ENCODE measurements around the gene STAB2.

Gene STAB2

GRCh38 chr12:103672401-103673119 lies 85.5 kb downstream of the STAB2 start:
- no peak for DNase-seq (ENCODE audit: low read depth)
- H3K4me3 ChIP-seq (ENCODE audit: low read length): no peak overlapping the region
- TF ChIP-seq CTCF (conservative IDR thresholded peaks at IDR 0.05; ENCODE audit: low read length): no peak

DNA sequence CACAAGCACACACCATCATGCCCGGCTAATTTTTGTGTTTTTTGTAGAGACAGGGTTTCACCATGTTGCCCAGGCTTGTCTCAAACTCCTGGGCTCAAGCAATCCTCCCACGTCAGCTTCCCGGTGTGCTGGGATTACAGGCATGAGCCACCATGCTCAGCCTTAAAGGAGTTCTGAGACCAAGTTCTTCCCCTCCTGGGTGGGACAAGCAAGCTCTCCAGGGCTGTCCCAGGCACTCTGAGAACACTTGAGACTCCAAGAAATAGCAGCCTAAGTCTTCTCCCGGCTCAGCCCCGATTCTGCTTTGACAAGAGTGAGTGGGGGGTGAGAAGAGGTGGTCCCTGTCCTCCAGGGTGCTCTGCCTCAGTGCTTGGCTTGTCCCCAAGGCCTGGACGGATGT lies 86.4 kb downstream of the STAB2 start:
- H3K4me3 ChIP-seq (ENCODE audit: low read length): no peak overlapping the region
- no peak for TF ChIP-seq CTCF (conservative IDR thresholded peaks at IDR 0.05; ENCODE audit: low read length)
- DNase-seq (ENCODE audit: low read depth): no peak

DNA sequence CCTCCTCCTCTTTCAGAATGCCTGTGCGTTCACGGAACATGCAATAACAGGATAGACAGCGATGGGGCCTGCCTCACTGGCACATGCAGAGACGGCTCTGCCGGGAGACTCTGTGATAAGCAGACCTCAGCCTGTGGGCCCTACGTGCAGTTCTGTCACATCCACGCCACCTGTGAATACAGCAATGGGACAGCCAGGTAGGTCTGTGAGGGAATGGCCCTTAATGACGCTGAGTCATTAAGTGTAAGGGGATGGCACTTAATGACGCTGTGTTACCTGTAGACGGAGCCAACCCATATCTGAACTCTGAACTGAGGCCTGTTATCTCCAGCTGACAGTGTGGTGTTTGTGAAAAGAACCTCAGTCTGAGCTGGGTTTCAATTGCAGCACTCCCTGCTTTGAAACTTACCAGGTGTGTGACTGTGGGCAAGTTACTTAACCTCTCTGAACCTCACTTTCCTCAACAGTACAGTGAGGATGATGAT lies 86.9 kb downstream of the STAB2 start:
- no peak overlapping the region for H3K4me3 ChIP-seq (ENCODE audit: low read length)
- no peak for TF ChIP-seq CTCF (conservative IDR thresholded peaks at IDR 0.05; ENCODE audit: low read length)
- DNase-seq (ENCODE audit: low read depth): no peak

DNA sequence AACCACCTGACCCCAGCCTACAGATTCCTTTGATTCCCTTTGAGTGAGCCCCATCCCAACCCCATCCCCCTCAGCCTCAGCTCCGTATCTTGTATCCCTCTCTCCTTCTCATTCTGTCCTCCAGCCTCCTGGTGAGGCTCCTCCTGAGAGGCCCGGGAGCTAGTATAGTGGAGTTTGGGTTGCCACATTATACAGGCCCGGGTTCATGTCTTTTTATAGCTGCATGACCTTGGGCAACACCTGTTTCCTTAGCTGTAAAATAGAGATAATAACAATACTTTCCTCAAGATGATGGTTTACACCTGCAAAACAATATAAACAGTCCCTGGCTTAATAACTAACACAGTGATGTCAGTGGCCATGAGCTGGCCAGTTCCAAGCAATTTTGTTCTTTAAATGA lies 89.8 kb downstream of the STAB2 start:
- no peak overlapping the region for H3K4me3 ChIP-seq (ENCODE audit: low read length)
- DNase-seq (ENCODE audit: low read depth): no peak
- TF ChIP-seq CTCF (conservative IDR thresholded peaks at IDR 0.05; ENCODE audit: low read length): no peak

DNA sequence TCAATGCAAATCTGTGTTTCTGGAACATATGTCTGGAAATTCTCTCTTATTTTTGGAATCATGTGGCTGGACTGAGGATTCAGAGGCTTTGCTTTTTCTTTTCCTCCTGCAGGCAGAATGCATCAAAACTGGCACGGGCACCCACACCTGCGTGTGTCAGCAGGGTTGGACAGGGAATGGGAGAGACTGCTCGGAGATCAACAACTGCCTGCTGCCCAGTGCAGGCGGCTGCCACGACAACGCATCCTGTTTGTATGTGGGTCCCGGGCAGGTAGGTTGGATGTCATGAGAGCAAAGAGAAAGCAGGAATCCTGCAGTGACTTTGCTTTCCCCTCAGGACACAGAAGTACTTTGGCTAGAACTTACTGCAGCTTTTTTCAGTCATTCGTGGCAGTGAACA lies 90.3 kb downstream of the STAB2 start:
- TF ChIP-seq CTCF (conservative IDR thresholded peaks at IDR 0.05; ENCODE audit: low read length): no peak
- H3K4me3 ChIP-seq (ENCODE audit: low read length): no peak overlapping the region
- DNase-seq (ENCODE audit: low read depth): no peak

- DNase-seq (ENCODE audit: low read depth): no peak
- H3K4me3 ChIP-seq (ENCODE audit: low read length): no peak overlapping the region
These were observed 90.8 kb downstream of the STAB2 start for GRCh38 chr12:103677905-103678304.

More at GRCh38 chr12:103677905-103678304, 90.8 kb downstream of the STAB2 start:
- TF ChIP-seq CTCF (conservative IDR thresholded peaks at IDR 0.05; ENCODE audit: low read length): no peak
